Measurements from ENCODE around the gene SRGAP2. TPM values are rescaled to one million over a fixed set of nuclear protein-coding genes. Genes with fewer than 3 reads are reported as not detected.

SRGAP2 gene
- total RNA-seq, result 38.1 and 41.4 TPM in 2 replicates

GRCh38 chr1:206203364-206204158, at the start of gene SRGAP2:
Gene SRGAP2 (plus strand): TSS chr1:206203541. CDS start chr1:206205971, 2,430 bp downstream.

DNA sequence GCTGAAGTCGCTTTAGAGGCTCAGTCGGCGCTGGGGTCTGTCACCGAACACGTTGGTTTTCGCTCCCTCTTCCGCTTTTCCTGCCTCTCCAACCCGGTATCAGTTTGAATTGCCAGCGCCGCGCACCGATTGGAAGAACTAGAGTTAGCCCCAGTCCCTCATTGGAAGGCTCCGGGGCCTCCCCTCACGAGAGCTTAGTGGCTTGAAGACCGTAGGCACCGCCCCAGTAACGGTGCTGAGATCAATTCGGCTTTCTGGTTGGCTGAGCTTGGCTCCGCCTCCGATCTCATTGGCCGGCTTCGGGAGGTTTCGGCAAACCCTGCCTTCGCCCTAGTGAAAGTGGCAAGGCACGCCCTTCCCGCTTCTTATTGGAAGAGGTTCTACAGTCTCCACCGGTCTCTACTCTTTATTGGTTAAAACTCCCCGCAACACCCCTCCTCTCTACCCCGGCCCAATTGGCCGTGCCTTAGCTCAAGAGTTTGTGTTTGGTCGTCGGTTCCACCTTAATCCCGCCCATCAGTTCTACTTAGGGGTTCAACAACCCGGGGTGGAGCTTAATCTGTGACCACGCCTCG, 465 bp upstream of the SRGAP2 start, which contains the start of gene FAM72A:
Gene FAM72A, minus strand, starts transcription at position 51 of the 575 bp plus-strand sequence. CDS start 814 bp downstream, outside the sequence.

Other genes with a start within 250 kb of the SRGAP2 start
- gene RAB7B, start 200.1 kb upstream of the SRGAP2 start, total RNA-seq, result 1.8 and 4.1 TPM in 2 replicates
- 0.13 TPM in 1 of 2 replicates, not detected in the other for gene CTSE, start 179.6 kb upstream of the SRGAP2 start, total RNA-seq
- gene RHEX, start 150.4 kb upstream of the SRGAP2 start, total RNA-seq, result not detected in 2 replicates
- gene AVPR1B, start 86.2 kb upstream of the SRGAP2 start, total RNA-seq, result not detected in 2 replicates
- 6.7 and 6.9 TPM in 2 replicates for gene FAM72A, start 702 bp upstream of the SRGAP2 start, total RNA-seq

Measured in epithelial cell of alveolus of lung (primary cell).